Naive thymus-derived CD8-positive, alpha-beta T cell (primary cell): ENCODE measurements around the gene COL15A1. TPM values are rescaled to one million over a fixed set of nuclear protein-coding genes. Genes with fewer than 3 reads are reported as not detected.

ENCODE experiments used
- ATAC-seq, 2 donors: fragments of 150-1000 bp; cut with Tn5 transposase in 1 of 2; sonication (Bioruptor Pico), chemical (Tn5 transposase) in 1 of 2; 1 replicate in 1 of 2; 2 replicates in 1 of 2; pipeline ENCODE4 v1.10.0; 2021; ENCODE audit warnings: mild to moderate bottlenecking in 2 of 2, moderate library complexity in 2 of 2
- POLR2A ChIA-PET: fragments of 350-600 bp; sonication (Branson Sonifier 250); formaldehyde crosslinking; loops from one replicate; lab custom pipeline; 2021; ENCODE audit warnings: antibody characterized with exemption; lab: Charles Lee
- DNase-seq, 10 donors: peaks; one replicate each; pipeline versions ENCODE4 v3.0.0 to v3.0.0-alpha.2; 2020 to 2022
- H3K27ac Mint-ChIP-seq, 10 donors: one replicate each; pipeline ENCODE4 v1.8.0; 2020 to 2022; ENCODE audit warnings: mild to moderate bottlenecking in 10 of 10, mixed read lengths in 10 of 10, moderate library complexity in 4 of 10, inconsistent platforms in 1 of 10
- H3K27me3 Mint-ChIP-seq, 5 donors: one replicate each; pipeline ENCODE4 v1.8.0; 2021 to 2022; ENCODE audit warnings: mixed read lengths in 5 of 5
- H3K36me3 Mint-ChIP-seq, 3 donors: one replicate each; pipeline ENCODE4 v1.8.0; 2020 to 2022; ENCODE audit warnings: mixed read lengths in 3 of 3, mild to moderate bottlenecking in 2 of 3, inconsistent platforms in 1 of 3
- H3K4me1 Mint-ChIP-seq, 4 donors: one replicate each; pipeline ENCODE4 v1.8.0; 2021 to 2022; ENCODE audit warnings: mixed read lengths in 4 of 4
- H3K4me3 Mint-ChIP-seq, 10 donors: one replicate each; pipeline ENCODE4 v1.8.0; 2020 to 2022; ENCODE audit warnings: mild to moderate bottlenecking in 10 of 10, mixed read lengths in 10 of 10, moderate library complexity in 6 of 10, inconsistent platforms in 1 of 10
- H3K9me3 Mint-ChIP-seq, 9 donors: one replicate each; pipeline ENCODE4 v1.8.0; 2020 to 2022; ENCODE audit warnings: mixed read lengths in 9 of 9, mild to moderate bottlenecking in 3 of 9, inconsistent platforms in 1 of 9, moderate library complexity in 1 of 9
- polyA plus RNA-seq, 3 donors: library from polyadenylated mRNA; unstranded; fragments of 300-500 nt; fragmentation: Illumina TruSeq; gene quantifications; one replicate each; pipeline ENCODE4 v1.2.3, GENCODE V29; 2021
- total RNA-seq, 8 experiments: library from RNA in 2 of 8; stranded (reverse) in 2 of 8; gene quantifications; one replicate each; pipeline ENCODE4 v1.2.3 and lab custom pipeline; 2021 to 2026

The COL15A1 gene
- total and polyA plus RNA-seq, 5 experiments from 2014 or later: not detected

- Mint-ChIP-seq H3K4me3 (no peak overlapping the region), H3K9me3 (no peaks in the 10 kb centered on the region), H3K36me3 (no peaks in the 10 kb centered on the region), H3K4me1 (peaks cover 16 to 36% (median 34%) of the 10 kb centered on the region in 4 donors), H3K27me3 (peaks cover 0 to 4% (median 0%) of the 10 kb centered on the region in 5 donors), H3K27ac (no peak overlapping the region)
- POLR2A ChIA-PET: no interaction called here
- DNase-seq (no peak), ATAC-seq (no peak)
Observed at GRCh38 chr9:99029083-99029645, 85.5 kb downstream of the COL15A1 start.

GRCh38 chr9:99030092-99030511, 86.4 kb downstream of the COL15A1 start:
- ATAC-seq (no peak), DNase-seq (no peak)
- Mint-ChIP-seq H3K27me3 (peaks cover 0 to 4% (median 0%) of the 10 kb centered on the region in 5 donors), H3K27ac (no peak overlapping the region), H3K36me3 (no peaks in the 10 kb centered on the region), H3K4me1 (peaks cover 18 to 41% (median 37%) of the 10 kb centered on the region in 4 donors), H3K9me3 (no peaks in the 10 kb centered on the region), H3K4me3 (no peak overlapping the region)
- POLR2A ChIA-PET: no interaction called here

GRCh38 chr9:99030610-99031109, 87.0 kb downstream of the COL15A1 start:
- DNase-seq: no peak
- ATAC-seq: no peak

GRCh38 chr9:99031319-99031718, 87.6 kb downstream of the COL15A1 start:
- POLR2A ChIA-PET: no interaction called here
- Mint-ChIP-seq H3K4me3 (no peak overlapping the region), H3K9me3 (no peaks in the 10 kb centered on the region), H3K27me3 (peaks cover 0 to 4% (median 0%) of the 10 kb centered on the region in 5 donors), H3K27ac (no peak overlapping the region), H3K4me1 (peaks cover 23 to 48% (median 40%) of the 10 kb centered on the region in 4 donors), H3K36me3 (no peaks in the 10 kb centered on the region)
- ATAC-seq (no peak), DNase-seq (no peak)

More at GRCh38 chr9:99030610-99031109, 87.0 kb downstream of the COL15A1 start:
- POLR2A ChIA-PET: no interaction called here
- Mint-ChIP-seq H3K36me3 (no peaks in the 10 kb centered on the region), H3K9me3 (no peaks in the 10 kb centered on the region), H3K27me3 (peaks cover 0 to 4% (median 0%) of the 10 kb centered on the region in 5 donors), H3K27ac (no peak overlapping the region), H3K4me1 (peaks cover 21 to 46% (median 41%) of the 10 kb centered on the region in 4 donors), H3K4me3 (no peak overlapping the region)

GRCh38 chr9:99031994-99032393, 88.3 kb downstream of the COL15A1 start:
- POLR2A ChIA-PET: no interaction called here
- Mint-ChIP-seq H3K4me1 (peaks cover 17 to 41% (median 34%) of the 10 kb centered on the region in 4 donors), H3K27me3 (peaks cover 0 to 2% (median 0%) of the 10 kb centered on the region in 5 donors), H3K9me3 (no peaks in the 10 kb centered on the region), H3K36me3 (no peaks in the 10 kb centered on the region), H3K27ac (no peak overlapping the region), H3K4me3 (no peak overlapping the region)
- no peak for ATAC-seq
- DNase-seq: no peak

- H3K27me3 Mint-ChIP-seq: peaks cover 0 to 2% (median 0%) of the 10 kb centered on the region in 5 donors
- H3K4me3 Mint-ChIP-seq: no peak overlapping the region
- peak overlapping the region in 1 of 10 donors; percentile 48 for H3K27ac Mint-ChIP-seq
- DNase-seq (no peak), ATAC-seq (no peak)
- H3K9me3 Mint-ChIP-seq: no peaks in the 10 kb centered on the region
- no peaks in the 10 kb centered on the region for H3K36me3 Mint-ChIP-seq
- H3K4me1 Mint-ChIP-seq: peaks cover 14 to 31% (median 23%) of the 10 kb centered on the region in 4 donors
- POLR2A ChIA-PET: interaction anchor here (0.9 kb wide), 1 partner anchor 20 kb away, joined by 3 read pairs; no protein-coding TSS in a partner anchor
Observed at GRCh38 chr9:99034149-99034548, 90.4 kb downstream of the COL15A1 start.

GRCh38 chr9:99035313-99035712, 91.6 kb downstream of the COL15A1 start:
- H3K4me1 Mint-ChIP-seq: peaks cover 19 to 35% (median 28%) of the 10 kb centered on the region in 4 donors
- DNase-seq: no peak

GRCh38 chr9:99037769-99038483, 94.2 kb downstream of the COL15A1 start:
- H3K4me1 Mint-ChIP-seq: peaks cover 24 to 46% (median 36%) of the 10 kb centered on the region in 4 donors
- no peak for DNase-seq
- POLR2A ChIA-PET: no interaction called here
- H3K4me3 Mint-ChIP-seq: no peak overlapping the region
- no peaks in the 10 kb centered on the region for H3K9me3 Mint-ChIP-seq
- H3K27ac Mint-ChIP-seq: no peak overlapping the region
- H3K27me3 Mint-ChIP-seq: peaks cover 0 to 2% (median 0%) of the 10 kb centered on the region in 5 donors
- ATAC-seq: no peak
- H3K36me3 Mint-ChIP-seq: no peaks in the 10 kb centered on the region

More at GRCh38 chr9:99035313-99035712, 91.6 kb downstream of the COL15A1 start:
- Mint-ChIP-seq H3K9me3 (no peaks in the 10 kb centered on the region), H3K36me3 (no peaks in the 10 kb centered on the region), H3K4me3 (no peak overlapping the region), H3K27me3 (peaks cover 0 to 2% (median 0%) of the 10 kb centered on the region in 5 donors), H3K27ac (peak overlapping the region in 2 of 10 donors; percentile 21 to 73)
- no peak for ATAC-seq
- POLR2A ChIA-PET: no interaction called here

GRCh38 chr9:99038484-99038820, 94.7 kb downstream of the COL15A1 start:
- no peak overlapping the region for H3K4me3 Mint-ChIP-seq
- DNase-seq: no peak
- H3K36me3 Mint-ChIP-seq: no peaks in the 10 kb centered on the region
- POLR2A ChIA-PET: no interaction called here
- no peak overlapping the region for H3K27ac Mint-ChIP-seq
- H3K4me1 Mint-ChIP-seq: peaks cover 24 to 45% (median 36%) of the 10 kb centered on the region in 4 donors
- H3K27me3 Mint-ChIP-seq: peaks cover 0 to 2% (median 0%) of the 10 kb centered on the region in 5 donors
- ATAC-seq: no peak
- no peaks in the 10 kb centered on the region for H3K9me3 Mint-ChIP-seq

GRCh38 chr9:99039505-99040182, 95.9 kb downstream of the COL15A1 start:
- H3K4me3 Mint-ChIP-seq: no peak overlapping the region
- ATAC-seq (no peak), DNase-seq (no peak)
- peaks cover 0 to 9% (median 6%) of the 10 kb centered on the region in 3 donors for H3K36me3 Mint-ChIP-seq
- peaks cover 26 to 36% (median 28%) of the 10 kb centered on the region in 4 donors for H3K4me1 Mint-ChIP-seq
- H3K27me3 Mint-ChIP-seq: peaks cover 0 to 2% (median 0%) of the 10 kb centered on the region in 5 donors
- POLR2A ChIA-PET: no interaction called here
- H3K27ac Mint-ChIP-seq: no peak overlapping the region
- H3K9me3 Mint-ChIP-seq: peaks cover 0 to 10% (median 5%) of the 10 kb centered on the region in 9 donors

GRCh38 chr9:99040251-99040900, 96.7 kb downstream of the COL15A1 start:
- ATAC-seq (no peak), DNase-seq (no peak)
- H3K9me3 Mint-ChIP-seq: peaks cover 2 to 17% (median 6%) of the 10 kb centered on the region in 9 donors
- POLR2A ChIA-PET: no interaction called here
- peak overlapping the region in 1 of 10 donors; percentile 40 for H3K27ac Mint-ChIP-seq
- no peak overlapping the region for H3K4me3 Mint-ChIP-seq
- peaks cover 21 to 32% (median 25%) of the 10 kb centered on the region in 4 donors for H3K4me1 Mint-ChIP-seq
- H3K27me3 Mint-ChIP-seq: peaks cover 0 to 2% (median 0%) of the 10 kb centered on the region in 5 donors
- peaks cover 0 to 16% (median 10%) of the 10 kb centered on the region in 3 donors for H3K36me3 Mint-ChIP-seq

- Mint-ChIP-seq H3K36me3 (peaks cover 0 to 19% (median 11%) of the 10 kb centered on the region in 3 donors), H3K27me3 (no peaks in the 10 kb centered on the region), H3K27ac (peak overlapping the region in 4 of 10 donors; percentile 5 to 80 (median 48)), H3K4me3 (peak overlapping the region in 2 of 10 donors; percentile 37 to 51), H3K9me3 (peaks cover 3 to 17% (median 6%) of the 10 kb centered on the region in 9 donors), H3K4me1 (peaks cover 16 to 32% (median 19%) of the 10 kb centered on the region in 4 donors)
- DNase-seq (no peak), ATAC-seq (no peak)
- POLR2A ChIA-PET: no interaction called here
Observed at GRCh38 chr9:99040911-99041582, 97.3 kb downstream of the COL15A1 start.
